HG03571 (cell line): ENCODE results near the gene ZKSCAN5.
"Not testable (repeated sequence)": the region's sequence is repeated elsewhere in the genome, so short reads cannot be mapped to it uniquely, and the experiment has no call there.

Experiments
- ATAC-seq: cut with Tn5 transposase; IDR thresholded peaks from one replicate; pipeline ENCODE4 v1.9.1; 2021; ENCODE audit not compliant: unreplicated experiment

Gene ZKSCAN5

GRCh38 chr7:99497766-99498545, 6.5 kb upstream of the ZKSCAN5 start:
- ATAC-seq: no peak

- ATAC-seq: no peak
These were observed 5.9 kb upstream of the ZKSCAN5 start for GRCh38 chr7:99498546-99498944.

- ATAC-seq: peak; percentile 17
These were observed 5.1 kb upstream of the ZKSCAN5 start for GRCh38 chr7:99499371-99499720.

DNA sequence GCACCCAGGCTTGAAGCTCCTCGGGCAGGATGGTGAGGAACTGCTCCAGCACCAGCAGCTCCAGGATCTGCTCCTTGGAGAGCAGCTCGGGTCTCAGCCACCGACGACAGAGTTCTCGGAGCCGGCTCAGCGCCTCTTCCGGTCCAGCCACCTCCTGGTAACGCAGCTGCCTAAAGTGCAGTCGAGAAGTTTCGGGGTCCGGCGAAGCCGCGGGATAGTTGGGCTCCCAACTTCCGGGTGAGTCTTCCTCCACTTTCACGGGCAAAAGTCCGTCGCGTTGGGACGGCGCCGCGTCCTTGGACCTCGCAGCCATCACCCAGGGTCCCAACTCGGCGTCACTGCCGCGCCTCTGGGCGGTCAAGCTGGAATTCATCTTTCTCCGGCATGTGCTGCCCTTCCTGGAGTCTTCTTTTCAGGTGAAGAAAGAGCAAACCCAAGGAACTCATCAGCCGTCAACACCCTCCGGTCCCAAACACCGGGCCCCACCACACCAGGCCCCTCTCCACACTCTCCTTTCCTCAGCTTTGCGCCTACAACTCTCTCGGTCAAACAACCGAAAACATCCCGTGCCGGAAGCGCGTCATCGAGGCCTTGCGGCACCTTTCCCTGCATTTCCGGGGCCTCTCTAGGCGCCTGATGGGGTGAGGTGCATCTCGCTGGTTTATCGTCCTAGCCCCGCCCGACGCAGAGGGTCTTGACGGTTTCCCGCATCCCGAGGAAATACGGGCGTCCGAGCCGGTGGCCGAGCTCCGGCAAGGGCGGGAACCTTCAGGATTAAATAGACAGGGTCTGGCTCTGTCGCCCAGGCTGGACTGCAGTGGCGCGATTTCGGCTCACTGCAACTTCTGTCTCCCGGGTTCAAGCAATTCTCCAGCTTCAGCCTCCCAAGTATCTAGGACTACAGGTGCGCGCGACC, 4.5 kb upstream of the ZKSCAN5 start, which contains the start of gene ZNF394:
Gene ZNF394 (minus strand): TSS at position 561 of the 916 bp plus-strand sequence. CDS start 188 bp downstream, at position 373.
- ATAC-seq: peak; percentile 41

GRCh38 chr7:99500637-99501009, 3.8 kb upstream of the ZKSCAN5 start:
- no peak for ATAC-seq

DNA sequence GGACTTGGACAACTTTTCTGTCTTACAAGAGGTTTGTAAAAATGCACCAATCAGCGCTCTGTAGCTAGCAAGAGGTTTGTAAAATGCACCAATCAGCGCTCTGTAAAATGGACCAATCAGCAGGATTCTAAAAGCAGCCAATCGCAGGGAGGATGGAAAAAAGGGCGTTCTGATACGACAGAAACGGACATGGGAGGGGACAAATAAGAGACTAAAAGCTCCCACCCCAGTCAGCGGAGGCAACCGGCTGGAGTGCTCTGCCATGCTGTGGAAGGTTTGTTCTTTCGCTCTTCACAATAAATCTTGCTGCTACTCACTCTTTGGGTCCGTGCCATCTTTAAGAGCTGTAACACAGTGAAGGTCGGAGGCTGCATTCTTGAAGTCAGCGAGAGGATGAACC, 3.2 kb upstream of the ZKSCAN5 start:
- not testable (repeated sequence) for ATAC-seq

- ATAC-seq: no peak
These were observed 220 bp upstream of the ZKSCAN5 start for GRCh38 chr7:99504281-99504602.

GRCh38 chr7:99505324-99505662, 831 bp downstream of the ZKSCAN5 start:
- ATAC-seq: peak; percentile 3

GRCh38 chr7:99514050-99514449, 9.6 kb downstream of the ZKSCAN5 start:
- ATAC-seq: no peak

GRCh38 chr7:99521399-99521798, 16.9 kb downstream of the ZKSCAN5 start:
- no peak for ATAC-seq

GRCh38 chr7:99525713-99526440, 21.4 kb downstream of the ZKSCAN5 start:
- ATAC-seq: no peak

DNA sequence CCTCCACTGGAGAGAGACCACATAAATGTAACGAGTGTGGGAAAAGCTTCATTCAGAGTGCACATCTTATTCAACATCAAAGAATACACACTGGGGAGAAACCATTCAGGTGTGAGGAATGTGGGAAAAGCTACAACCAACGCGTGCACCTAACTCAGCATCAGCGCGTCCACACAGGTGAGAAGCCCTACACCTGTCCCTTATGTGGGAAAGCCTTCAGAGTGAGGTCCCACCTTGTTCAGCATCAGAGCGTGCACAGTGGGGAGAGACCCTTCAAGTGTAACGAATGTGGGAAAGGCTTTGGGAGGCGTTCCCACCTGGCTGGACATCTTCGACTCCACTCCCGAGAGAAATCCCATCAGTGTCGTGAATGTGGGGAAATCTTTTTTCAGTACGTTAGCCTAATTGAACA, 26.9 kb downstream of the ZKSCAN5 start:
- no peak for ATAC-seq

- ATAC-seq: no peak
These were observed 31.2 kb downstream of the ZKSCAN5 start for GRCh38 chr7:99535667-99536066.

- ATAC-seq: no peak
These were observed 34.9 kb downstream of the ZKSCAN5 start for GRCh38 chr7:99539213-99539811.

GRCh38 chr7:99540542-99540941, 36.1 kb downstream of the ZKSCAN5 start:
- no peak for ATAC-seq

GRCh38 chr7:99541212-99541611, 36.8 kb downstream of the ZKSCAN5 start:
- ATAC-seq: no peak

GRCh38 chr7:99543081-99543671, 38.7 kb downstream of the ZKSCAN5 start:
- ATAC-seq: no peak

GRCh38 chr7:99543916-99544315, 39.5 kb downstream of the ZKSCAN5 start:
- no peak for ATAC-seq

DNA sequence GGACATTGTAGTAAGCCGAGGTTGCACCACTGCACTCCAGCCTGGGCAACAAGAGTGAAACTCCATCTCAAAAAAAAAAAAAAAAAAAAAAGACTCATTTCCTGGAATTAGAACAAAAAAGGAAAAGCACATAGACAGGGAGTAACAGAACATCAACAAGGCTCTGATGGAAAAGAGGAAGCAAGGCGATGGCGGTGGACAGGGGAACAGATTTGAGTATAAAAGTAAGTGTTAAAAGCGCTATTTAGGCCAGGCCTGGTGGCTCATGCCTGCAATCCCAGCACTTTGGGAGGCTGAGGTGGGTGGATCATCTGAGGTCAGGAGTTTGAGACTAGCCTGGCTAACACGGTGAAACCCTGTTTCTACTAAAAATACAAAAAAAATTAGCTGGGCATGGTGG, 40.8 kb downstream of the ZKSCAN5 start:
- not testable (repeated sequence) for ATAC-seq

DNA sequence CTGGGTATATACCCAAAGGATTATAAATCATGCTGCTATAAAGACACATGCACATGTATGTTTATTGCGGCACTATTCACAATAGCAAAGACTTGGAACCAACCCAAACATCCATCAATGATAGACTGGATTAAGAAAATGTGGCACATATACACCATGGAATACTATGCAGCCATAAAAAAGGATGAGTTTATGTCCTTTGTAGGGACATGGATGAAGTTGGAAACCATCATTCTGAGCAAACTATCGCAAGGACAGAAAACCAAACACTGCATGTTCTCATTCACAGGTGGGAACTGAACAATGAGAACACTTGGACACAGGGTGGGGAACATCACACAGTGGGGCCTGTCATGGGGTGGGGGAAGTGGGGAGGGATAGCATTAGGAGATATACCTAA, 45.1 kb downstream of the ZKSCAN5 start:
- not testable (repeated sequence) for ATAC-seq

DNA sequence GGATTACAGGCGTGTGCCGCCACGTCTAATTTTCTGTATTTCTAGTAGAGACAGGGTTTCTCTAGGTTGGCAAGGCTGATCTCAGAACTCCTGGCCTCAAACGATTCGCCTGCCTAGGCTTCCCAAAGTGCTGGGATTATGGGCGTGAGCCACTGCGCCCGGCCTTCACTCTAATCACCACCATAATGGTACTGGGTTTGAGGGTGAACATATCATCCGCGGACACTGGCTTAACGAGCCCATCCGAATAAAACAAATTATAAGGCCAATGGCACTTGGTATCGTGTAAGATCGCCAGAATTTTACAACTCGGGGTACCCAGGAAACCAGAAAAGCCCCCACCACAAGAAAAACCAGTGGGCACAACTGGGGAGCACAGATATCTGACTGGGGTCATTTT, 46.9 kb downstream of the ZKSCAN5 start:
- ATAC-seq: no peak
